DMS 273 (cell line): Measurements from ENCODE around the gene CNIH2.
A peak's percentile ranks its signal among the peaks of the same experiment; 100 is the strongest.
"Not testable (repeated sequence)": the region's sequence is repeated elsewhere in the genome, so short reads cannot be mapped to it uniquely, and the experiment has no call there.

Experiments
- DNase-seq: peaks from one replicate; lab custom pipeline; 2025; ENCODE audit not compliant: unreplicated experiment; lab: John Stamatoyannopoulos, UW

The CNIH2 gene

GRCh38 chr11:66275984-66276612 is 1.9 kb upstream of the CNIH2 start:
- DNase-seq = no peak

- DNase-seq = not testable (repeated sequence)
These were observed 1.4 kb upstream of the CNIH2 start for GRCh38 chr11:66276619-66277018.

GRCh38 chr11:66277064-66277463 is 911 bp upstream of the CNIH2 start:
- not testable (repeated sequence) for DNase-seq

GRCh38 chr11:66278363-66279091 is 552 bp downstream of the CNIH2 start:
- peak; percentile 54 for DNase-seq

GRCh38 chr11:66279092-66279734 is 1.2 kb downstream of the CNIH2 start:
- DNase-seq = no peak

- peak; percentile 57 for DNase-seq
These were observed 2.5 kb downstream of the CNIH2 start for GRCh38 chr11:66280428-66280827.

- DNase-seq = no peak
These were observed 3.0 kb downstream of the CNIH2 start for GRCh38 chr11:66281001-66281400.

- no peak for DNase-seq
These were observed 3.9 kb downstream of the CNIH2 start for GRCh38 chr11:66281776-66282467.

- peak; percentile 99 for DNase-seq
These were observed 4.8 kb downstream of the CNIH2 start for GRCh38 chr11:66282468-66283455.

- DNase-seq = no peak
These were observed 5.6 kb downstream of the CNIH2 start for GRCh38 chr11:66283461-66284105.

GRCh38 chr11:66284526-66285078 is 6.6 kb downstream of the CNIH2 start:
- DNase-seq = no peak

- no peak for DNase-seq
These were observed 7.4 kb downstream of the CNIH2 start for GRCh38 chr11:66285250-66285947.

- DNase-seq = no peak
These were observed 8.7 kb downstream of the CNIH2 start for GRCh38 chr11:66286699-66287098.

GRCh38 chr11:66287211-66287888 is 9.4 kb downstream of the CNIH2 start:
- DNase-seq = no peak

- DNase-seq = no peak
These were observed 10.1 kb downstream of the CNIH2 start for GRCh38 chr11:66287889-66288670.

GRCh38 chr11:66288671-66289547 is 10.9 kb downstream of the CNIH2 start, which contains the start of gene YIF1A:
Gene YIF1A, minus strand, starts transcription at chr11:66289143. Its CDS starts 158 bp downstream, at chr11:66288985.
- DNase-seq = peak; percentile 98
